ENCODE data around the gene COX11. TPM values are rescaled to one million over a fixed set of nuclear protein-coding genes. Genes with fewer than 3 reads are reported as not detected.

COX11 gene
- total RNA-seq, 4 donors from 2014 or later = 30.3 to 43.1 (median 31.7) TPM

GRCh38 chr17:54982399-54982798 lies 13.9 kb upstream of the COX11 start:
- H3K27ac ChIP-seq = no peak overlapping the region
- TF ChIP-seq POLR2A (IDR thresholded peaks at IDR 0.05) (no peak), POLR2AphosphoS5 (IDR thresholded peaks at IDR 0.05) (no peak), EP300 (IDR thresholded peaks at IDR 0.05) (no peak)
- TF ChIP-seq, protein P1, sequence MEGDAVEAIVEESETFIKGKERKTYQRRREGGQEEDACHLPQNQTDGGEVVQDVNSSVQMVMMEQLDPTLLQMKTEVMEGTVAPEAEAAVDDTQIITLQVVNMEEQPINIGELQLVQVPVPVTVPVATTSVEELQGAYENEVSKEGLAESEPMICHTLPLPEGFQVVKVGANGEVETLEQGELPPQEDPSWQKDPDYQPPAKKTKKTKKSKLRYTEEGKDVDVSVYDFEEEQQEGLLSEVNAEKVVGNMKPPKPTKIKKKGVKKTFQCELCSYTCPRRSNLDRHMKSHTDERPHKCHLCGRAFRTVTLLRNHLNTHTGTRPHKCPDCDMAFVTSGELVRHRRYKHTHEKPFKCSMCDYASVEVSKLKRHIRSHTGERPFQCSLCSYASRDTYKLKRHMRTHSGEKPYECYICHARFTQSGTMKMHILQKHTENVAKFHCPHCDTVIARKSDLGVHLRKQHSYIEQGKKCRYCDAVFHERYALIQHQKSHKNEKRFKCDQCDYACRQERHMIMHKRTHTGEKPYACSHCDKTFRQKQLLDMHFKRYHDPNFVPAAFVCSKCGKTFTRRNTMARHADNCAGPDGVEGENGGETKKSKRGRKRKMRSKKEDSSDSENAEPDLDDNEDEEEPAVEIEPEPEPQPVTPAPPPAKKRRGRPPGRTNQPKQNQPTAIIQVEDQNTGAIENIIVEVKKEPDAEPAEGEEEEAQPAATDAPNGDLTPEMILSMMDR (IDR thresholded peaks at IDR 0.05) = no peak
- peaks cover 4% of the 10 kb centered on the region for H3K36me3 ChIP-seq
- no peaks in the 10 kb centered on the region for H3K4me1 ChIP-seq
- peaks cover 6% of the 10 kb centered on the region for H3K9me3 ChIP-seq
- DNase-seq (ENCODE audit: low spot score in 2 of 2) = no peak
- no peaks in the 10 kb centered on the region for H3K27me3 ChIP-seq
- H3K4me3 ChIP-seq = no peak overlapping the region

- no peaks in the 10 kb centered on the region for H3K27me3 ChIP-seq
- WGBS = 95% methylated on average over 3 of the region's 3 CpGs
- TF ChIP-seq POLR2A (IDR thresholded peaks at IDR 0.05) (no peak), EP300 (IDR thresholded peaks at IDR 0.05) (no peak), POLR2AphosphoS5 (IDR thresholded peaks at IDR 0.05) (no peak)
- TF ChIP-seq, protein P1 (IDR thresholded peaks at IDR 0.05) = no peak
- no peak overlapping the region for H3K4me3 ChIP-seq
- no peak overlapping the region for H3K27ac ChIP-seq
- H3K4me1 ChIP-seq = no peaks in the 10 kb centered on the region
- DNase-seq (ENCODE audit: low spot score in 2 of 2) = no peak
- peaks cover 6% of the 10 kb centered on the region for H3K9me3 ChIP-seq
- H3K36me3 ChIP-seq = peaks cover 4% of the 10 kb centered on the region
Measured at GRCh38 chr17:54980375-54980774, 11.9 kb upstream of the COX11 start.

- Histone ChIP-seq H3K4me3 (no peak overlapping the region), H3K36me3 (peaks cover 4% of the 10 kb centered on the region), H3K27me3 (no peaks in the 10 kb centered on the region), H3K9me3 (peaks cover 6% of the 10 kb centered on the region), H3K4me1 (no peaks in the 10 kb centered on the region), H3K27ac (no peak overlapping the region)
- TF ChIP-seq POLR2AphosphoS5 (IDR thresholded peaks at IDR 0.05) = no peak
- TF ChIP-seq EP300 (IDR thresholded peaks at IDR 0.05) = no peak
- TF ChIP-seq, protein P1 (IDR thresholded peaks at IDR 0.05) = no peak
- TF ChIP-seq POLR2A (IDR thresholded peaks at IDR 0.05) = no peak
- no peak for DNase-seq (ENCODE audit: low spot score in 2 of 2)
Measured at GRCh38 chr17:54979657-54980056, 11.2 kb upstream of the COX11 start.

GRCh38 chr17:54977744-54978143 lies 9.3 kb upstream of the COX11 start:
- Histone ChIP-seq H3K27ac (no peak overlapping the region), H3K9me3 (peaks cover 6% of the 10 kb centered on the region), H3K4me3 (no peak overlapping the region), H3K27me3 (no peaks in the 10 kb centered on the region), H3K4me1 (no peaks in the 10 kb centered on the region), H3K36me3 (peaks cover 4% of the 10 kb centered on the region)
- TF ChIP-seq, protein P1 (IDR thresholded peaks at IDR 0.05) = no peak
- TF ChIP-seq POLR2AphosphoS5 (IDR thresholded peaks at IDR 0.05) = no peak
- no peak for TF ChIP-seq POLR2A (IDR thresholded peaks at IDR 0.05)
- no peak for TF ChIP-seq EP300 (IDR thresholded peaks at IDR 0.05)
- DNase-seq (ENCODE audit: low spot score in 2 of 2) = no peak
- 87% methylated on average over 2 of the region's 2 CpGs for WGBS

DNA sequence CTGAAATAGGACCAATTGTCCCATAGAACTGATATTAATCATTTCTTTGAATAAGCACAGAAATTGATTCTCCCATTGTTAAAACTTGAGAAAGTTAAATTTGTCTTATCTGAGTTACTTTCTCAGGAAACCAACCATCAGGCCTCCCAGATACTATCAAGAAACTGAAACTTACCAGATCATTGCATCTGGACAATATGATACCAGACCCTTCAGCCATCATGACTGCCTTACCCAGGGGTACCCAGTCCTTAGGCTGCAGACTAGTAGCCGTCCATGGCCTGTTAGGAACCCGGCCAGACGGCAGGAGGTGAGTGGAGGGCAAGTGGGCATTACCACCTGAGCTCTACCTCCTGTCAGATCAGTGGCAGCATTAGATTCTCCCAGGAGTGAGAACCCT lies 7.9 kb upstream of the COX11 start:
- peaks cover 4% of the 10 kb centered on the region for H3K36me3 ChIP-seq
- H3K9me3 ChIP-seq = peaks cover 6% of the 10 kb centered on the region
- no peak for TF ChIP-seq POLR2A (IDR thresholded peaks at IDR 0.05)
- TF ChIP-seq POLR2AphosphoS5 (IDR thresholded peaks at IDR 0.05) = no peak
- TF ChIP-seq EP300 (IDR thresholded peaks at IDR 0.05) = no peak
- TF ChIP-seq, protein P1 (IDR thresholded peaks at IDR 0.05) = no peak
- no peaks in the 10 kb centered on the region for H3K27me3 ChIP-seq
- DNase-seq (ENCODE audit: low spot score in 2 of 2) = no peak
- no peak overlapping the region for H3K27ac ChIP-seq
- WGBS = 95% methylated on average over 3 of the region's 3 CpGs
- H3K4me3 ChIP-seq = no peak overlapping the region
- H3K4me1 ChIP-seq = no peaks in the 10 kb centered on the region
